Epithelial cell of esophagus (primary cell): ENCODE measurements around the gene RPL7L1.
A peak's percentile ranks its signal among the peaks of the same experiment; 100 is the strongest.
"Not testable (repeated sequence)": the region's sequence is repeated elsewhere in the genome, so short reads cannot be mapped to it uniquely, and the experiment has no call there.

Experiments used
- DNase-seq: peaks from one replicate; pipeline ENCODE4 v3.0.0; 2010; ENCODE audit warnings: low read depth
- H3K4me3 ChIP-seq: 2 replicates; pipeline ENCODE4 v1.5.1; 2011; ENCODE audit warnings: mild to moderate bottlenecking, low read length, control low read depth
- CTCF ChIP-seq: IDR thresholded peaks from 2 replicates; pipeline ENCODE4 v1.5.1; 2011; ENCODE audit warnings: low read depth, mild to moderate bottlenecking, low read length, control low read depth, inconsistent platforms; ENCODE audit not compliant: insufficient read depth; ENCODE audit errors: missing control alignments

Gene RPL7L1

GRCh38 chr6:42873313-42873712, 6.1 kb upstream of the RPL7L1 start:
- no peak overlapping the region for H3K4me3 ChIP-seq
- no peak for TF ChIP-seq CTCF
- no peak for DNase-seq

GRCh38 chr6:42877695-42878094, 1.7 kb upstream of the RPL7L1 start:
- TF ChIP-seq CTCF: no peak

DNA sequence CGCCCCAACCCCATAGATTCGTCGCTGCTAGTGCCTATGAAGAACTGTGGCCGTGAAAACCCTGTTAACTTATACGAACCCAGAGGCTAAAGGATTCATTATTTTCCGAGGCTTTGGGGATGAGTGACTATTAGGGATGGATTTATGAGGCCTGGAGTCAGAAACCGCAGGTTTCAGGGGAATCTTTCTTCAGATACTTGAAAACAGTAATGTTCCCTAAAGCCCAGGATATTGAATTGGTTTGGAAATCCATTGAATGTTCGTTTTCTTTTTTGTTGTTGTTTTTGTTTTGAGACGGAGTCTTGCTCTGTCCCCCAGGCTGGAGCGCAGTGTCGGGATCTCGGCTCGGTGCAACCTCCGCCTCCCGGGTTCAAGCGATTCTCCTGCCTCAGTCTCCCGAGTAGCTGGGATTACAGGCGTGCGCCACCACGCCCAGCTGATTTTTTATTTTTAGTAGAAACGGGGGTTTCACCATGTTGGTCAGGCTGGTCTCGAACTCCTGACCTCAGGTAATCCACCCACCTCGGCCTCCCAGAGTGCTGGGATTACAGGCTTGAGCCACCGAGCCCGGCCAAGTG, 913 bp downstream of the RPL7L1 start:
- H3K4me3 ChIP-seq: peak overlapping the region; percentile 99
- not testable (repeated sequence) for DNase-seq

More at GRCh38 chr6:42877695-42878094, 1.7 kb upstream of the RPL7L1 start:
- no peak overlapping the region for H3K4me3 ChIP-seq
- no peak for DNase-seq

DNA sequence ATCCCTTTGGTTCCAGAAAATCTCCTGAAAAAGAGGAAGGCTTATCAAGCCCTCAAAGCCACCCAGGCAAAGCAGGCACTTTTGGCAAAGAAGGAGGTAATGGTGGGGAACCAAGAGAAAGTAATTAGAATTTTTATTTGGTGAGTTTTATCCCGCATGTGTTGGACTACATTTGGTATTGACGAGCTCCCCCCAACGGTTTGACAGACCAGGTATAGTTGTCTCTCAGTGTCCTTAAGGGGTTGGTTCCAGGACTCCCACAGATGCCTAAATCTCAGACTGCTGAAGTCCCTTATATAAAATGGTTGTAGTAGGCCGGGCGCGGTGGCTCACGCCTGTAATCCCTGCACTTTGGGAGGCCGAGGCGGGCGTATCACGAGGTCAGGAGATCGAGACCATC, 1.5 kb downstream of the RPL7L1 start:
- not testable (repeated sequence) for DNase-seq
- peak overlapping the region; percentile 99 for H3K4me3 ChIP-seq

DNA sequence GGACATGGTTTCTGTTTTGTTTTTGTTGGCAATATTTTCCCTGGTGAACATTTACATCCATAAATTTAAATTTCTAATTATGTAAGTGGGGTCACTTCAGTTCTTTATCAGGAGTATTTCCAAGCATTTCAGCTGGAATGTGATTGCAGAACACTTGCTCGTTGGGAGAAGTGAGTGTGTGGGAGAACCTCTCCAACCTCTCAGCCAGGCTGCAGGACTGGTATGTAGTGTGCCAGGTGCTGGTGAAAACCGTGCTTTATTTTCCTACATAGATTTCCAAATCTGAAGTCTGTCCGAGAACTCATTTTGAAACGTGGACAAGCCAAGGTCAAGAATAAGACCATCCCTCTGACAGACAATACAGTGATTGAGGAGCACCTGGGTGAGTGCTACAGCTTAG, 6.3 kb downstream of the RPL7L1 start:
- no peak overlapping the region for H3K4me3 ChIP-seq
- TF ChIP-seq CTCF: no peak
- DNase-seq: no peak

- DNase-seq, H3K4me3 ChIP-seq: not testable (repeated sequence)
Measured at GRCh38 chr6:42888201-42888600, 8.8 kb downstream of the RPL7L1 start.

DNA sequence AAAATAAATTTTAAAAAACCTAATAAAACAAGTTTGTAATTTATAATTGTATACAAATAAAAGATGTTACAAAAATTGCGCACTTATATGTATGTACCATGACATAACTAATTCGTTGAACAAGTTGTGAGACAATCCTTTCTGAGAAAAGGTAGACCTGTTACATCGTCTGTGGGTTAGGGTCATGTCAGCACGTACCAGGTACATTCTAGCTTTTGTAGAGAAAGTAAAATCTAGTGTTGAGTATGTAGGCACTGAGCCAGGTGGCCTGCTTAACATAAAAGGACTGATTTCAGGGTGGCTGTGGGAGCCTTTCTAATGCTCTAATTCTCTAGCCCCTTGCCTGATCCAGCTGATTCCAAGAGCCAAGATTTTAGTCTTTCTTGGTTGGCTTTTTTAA, 10.4 kb downstream of the RPL7L1 start:
- H3K4me3 ChIP-seq: peak overlapping the region; percentile 86
- DNase-seq: peak; percentile 15
- TF ChIP-seq CTCF: no peak

- no peak for TF ChIP-seq CTCF
- H3K4me3 ChIP-seq: peak overlapping the region; percentile 86
- peak; percentile 99 for DNase-seq
Measured at GRCh38 chr6:42890311-42891198, 11.1 kb downstream of the RPL7L1 start.
